HepG2 (cell line): Measurements from ENCODE around the gene ALLC. TPM values are rescaled to one million over a fixed set of nuclear protein-coding genes. Genes with fewer than 3 reads are reported as not detected.

ENCODE experiments used
- ATAC-seq: fragments of 200-7000 bp; cut with Tn5 transposase; 3 replicates; pipeline ENCODE4 v1.9.1; 2020; ENCODE audit warnings: mild to moderate bottlenecking, moderate library complexity
- BruUV-seq: library from RNA; stranded (reverse); fragments of 400-500 nt; replicated peaks from 2 replicates; lab custom pipeline; 2021; lab: Mats Ljungman, UMichigan
- CTCF ChIA-PET: fragments of 300-600 bp; formaldehyde crosslinking; extraction: SDS; loops from one replicate; lab custom pipeline; 2021; ENCODE audit warnings: low total read pairs, inconsistent platforms, low intra/inter-chr PET ratio; lab: Yijun Ruan, JAX
- POLR2A ChIA-PET: fragments of 350-600 bp; sonication (Branson Sonifier 250); formaldehyde crosslinking; loops from one replicate; lab custom pipeline; 2020; ENCODE audit warnings: antibody characterized with exemption, inconsistent platforms; lab: Yijun Ruan, JAX
- DNase-seq: peaks from one replicate; pipeline ENCODE4 v3.0.0-alpha.2; 2015; ENCODE audit warnings: low spot score
- FAIRE-seq: peaks from 3 replicates; lab custom pipeline; 2011; peaks lifted over from hg19 to GRCh38; lab: Jason Lieb, UNC
- H2AFZ ChIP-seq: one replicate; pipeline ENCODE4 v1.6.1; 2011; ENCODE audit warnings: low read length, inconsistent platforms
- H3K27ac ChIP-seq: fragments of 300-600 bp; 3 replicates; pipeline ENCODE4 v1.8.0; 2011; ENCODE audit warnings: mixed run types, mild to moderate bottlenecking, mixed read lengths, low read length, inconsistent platforms; ENCODE audit not compliant: insufficient read depth; ENCODE audit errors: extremely low read length
- H3K27me3 ChIP-seq, 2 experiments: fragments of 200-600 bp in 1 of 2; 2 replicates in 1 of 2; 3 replicates in 1 of 2; pipeline versions ENCODE4 v1.6.0 to v1.8.0; 2011; ENCODE audit warnings: low read length in 2 of 2, mild to moderate bottlenecking in 2 of 2, moderate library complexity in 2 of 2, inconsistent platforms in 1 of 2; ENCODE audit not compliant: insufficient read depth in 2 of 2, control insufficient read depth in 1 of 2
- H3K36me3 ChIP-seq, 2 experiments: fragments of 200-600 bp in 1 of 2; replicated peaks in 1 of 2; 2 replicates in 1 of 2; 3 replicates in 1 of 2; pipeline versions ENCODE4 v1.5.1 to v1.8.0; 2011; ENCODE audit warnings: low read length in 2 of 2, inconsistent platforms in 1 of 2; ENCODE audit not compliant: insufficient read depth in 2 of 2, control insufficient read depth in 1 of 2
- H3K4me1 ChIP-seq: 2 replicates; pipeline ENCODE4 v1.5.1; 2012; ENCODE audit warnings: low read length, inconsistent platforms; ENCODE audit not compliant: insufficient read depth
- H3K4me2 ChIP-seq: 2 replicates; pipeline ENCODE4 v1.6.0; 2011; ENCODE audit warnings: low read depth, low read length, inconsistent platforms
- H3K4me3 ChIP-seq, 3 experiments: fragments of 200-600 bp in 1 of 3; sonication (generic), shearing (Covaris generic) in 1 of 3; replicated peaks in 1 of 3; 2 replicates each; pipeline ENCODE4 v1.5.1; 2011 to 2016; ENCODE audit warnings: low read length in 3 of 3, inconsistent platforms in 2 of 3, low read depth in 2 of 3, mild to moderate bottlenecking in 2 of 3, control low read depth in 1 of 3, mixed read lengths in 1 of 3; ENCODE audit not compliant: insufficient read depth in 1 of 3
- H3K79me2 ChIP-seq: one replicate; pipeline ENCODE4 v1.6.1; 2011; ENCODE audit warnings: low read length, inconsistent platforms; ENCODE audit not compliant: insufficient read depth
- H3K9ac ChIP-seq: 2 replicates; pipeline ENCODE4 v1.6.0; 2011; ENCODE audit warnings: mild to moderate bottlenecking, low read depth, low read length, inconsistent platforms; ENCODE audit not compliant: insufficient read depth
- H3K9me3 ChIP-seq: 2 replicates; pipeline ENCODE4 v1.5.1; 2012; ENCODE audit warnings: mild to moderate bottlenecking, low read length
- H4K20me1 ChIP-seq: 2 replicates; pipeline ENCODE4 v1.6.0; 2011; ENCODE audit warnings: inconsistent platforms, mild to moderate bottlenecking, low read length, moderate library complexity; ENCODE audit not compliant: insufficient read depth
- ADNP ChIP-seq: sonication (generic); formaldehyde crosslinking; IDR thresholded peaks from 2 replicates; pipeline ENCODE4 v1.4.0; 2020; ENCODE audit warnings: missing genetic modification reagents
- DBP ChIP-seq: sonication (generic); formaldehyde crosslinking; IDR thresholded peaks from 2 replicates; pipeline ENCODE4 v1.4.0; 2020; ENCODE audit warnings: missing genetic modification reagents; ENCODE audit errors: not compliant biosample characterization
- GMEB2 ChIP-seq: IDR thresholded peaks from 2 replicates; pipeline ENCODE4 v1.6.1; 2016; ENCODE audit warnings: missing biosample characterization, missing genetic modification reagents, low read depth
- GTF3A ChIP-seq: sonication (generic); formaldehyde crosslinking; conservative IDR thresholded peaks from 2 replicates; pipeline ENCODE4 v1.4.0; 2020; ENCODE audit warnings: mild to moderate bottlenecking, missing genetic modification reagents
- KLF9 ChIP-seq: IDR thresholded peaks from 2 replicates; pipeline ENCODE4 v1.6.1; 2016; ENCODE audit warnings: low read depth
- NFKB2 ChIP-seq: sonication (generic); formaldehyde crosslinking; IDR thresholded peaks from 2 replicates; pipeline ENCODE4 v1.4.0; 2020; ENCODE audit warnings: missing genetic modification reagents, borderline replicate concordance
- SMAD3 ChIP-seq: sonication (generic); formaldehyde crosslinking; IDR thresholded peaks from 2 replicates; pipeline ENCODE4 v1.4.0; 2020; ENCODE audit warnings: missing genetic modification reagents
- SRSF1 ChIP-seq: fragments of 200-400 bp; formaldehyde crosslinking; optimal IDR thresholded peaks from 2 replicates; pipeline ENCODE3; 2017; ENCODE audit warnings: mild to moderate bottlenecking, low read depth, low read length, moderate library complexity
- TFDP2 ChIP-seq: sonication (generic); formaldehyde crosslinking; IDR thresholded peaks from 2 replicates; pipeline ENCODE4 v1.4.0; 2020; ENCODE audit warnings: missing genetic modification reagents
- WIZ ChIP-seq: sonication (generic); formaldehyde crosslinking; IDR thresholded peaks from 2 replicates; pipeline ENCODE4 v1.5.1; 2020; ENCODE audit warnings: mild to moderate bottlenecking, missing genetic modification reagents
- ZBTB43 ChIP-seq: sonication (generic); formaldehyde crosslinking; conservative IDR thresholded peaks from 2 replicates; pipeline ENCODE4 v1.4.0; 2020; ENCODE audit warnings: missing genetic modification reagents
- ZFP36L2 ChIP-seq: sonication (generic); formaldehyde crosslinking; IDR thresholded peaks from 2 replicates; pipeline ENCODE4 v1.4.0; 2020; ENCODE audit warnings: missing genetic modification reagents
- ZNF207 ChIP-seq: fragments of 450-650 bp; IDR thresholded peaks from 2 replicates; pipeline ENCODE4 v1.6.1; 2016; ENCODE audit warnings: antibody characterized with exemption, borderline replicate concordance
- ZNF296 ChIP-seq: sonication (generic); formaldehyde crosslinking; conservative IDR thresholded peaks from 2 replicates; pipeline ENCODE4 v1.5.0; 2020; ENCODE audit warnings: mild to moderate bottlenecking, missing genetic modification reagents
- ZNF510 ChIP-seq: sonication (generic); formaldehyde crosslinking; IDR thresholded peaks from 2 replicates; pipeline ENCODE4 v1.4.0; 2020; ENCODE audit warnings: low read depth, mild to moderate bottlenecking, missing genetic modification reagents
- ZNF589 ChIP-seq: sonication (generic); formaldehyde crosslinking; conservative IDR thresholded peaks from 2 replicates; pipeline ENCODE4 v1.8.0; 2022; ENCODE audit warnings: mild to moderate bottlenecking, moderate library complexity, missing genetic modification reagents
- ZNF770 ChIP-seq: sonication (generic); formaldehyde crosslinking; IDR thresholded peaks from 2 replicates; pipeline ENCODE4 v1.5.0; 2020; ENCODE audit warnings: mild to moderate bottlenecking, missing genetic modification reagents
- WGBS: methylation state at CpG from one replicate; pipeline ENCODE4 v1.1.6; 2017; ENCODE audit warnings: low lambda C conversion rate; 5-methylcytosine and 5-hydroxymethylcytosine counted together
- in situ Hi-C: cut with HindIII; loops from 2 replicates; pipeline ENCODE4 v1.10.0; 2017; ENCODE audit warnings: low pct_unique_long_range_greater_than_20kb; ENCODE audit not compliant: extremely low pct_ligation_motif_present
- intact Hi-C: fragments of 100-400 bp; cut with micrococcal nuclease; formaldehyde crosslinking; loops from one replicate; pipeline ENCODE4 v1.10.0; 2022; ENCODE audit not compliant: unreplicated experiment
- polyA plus RNA-seq, 8 experiments: library from polyadenylated mRNA; depleted of rRNA in 3 of 8; stranded (reverse) in 7 of 8; unstranded in 1 of 8; fragments of >200 nt; fragmentation: Illumina TruSeq in 4 of 8; extraction: Trizol in 4 of 8; gene quantifications; 2 replicates each; pipeline versions ENCODE4 v1.2.1 to v1.2.3, GENCODE V29; 2011 to 2016; ENCODE audit warnings: low read depth in 4 of 8, missing spikeins in 1 of 8, mixed read lengths in 1 of 8; ENCODE audit not compliant: insufficient read depth in 1 of 8
- total RNA-seq, 5 experiments: library from RNA; depleted of rRNA; stranded (reverse); fragments of >200 nt; fragmentation: Illumina TruSeq; extraction: Trizol; gene quantifications; 2 replicates each; pipeline ENCODE4 v1.2.3, GENCODE V29; 2016; ENCODE audit warnings: low read depth in 1 of 5

Gene ALLC
- total and polyA plus RNA-seq, 2 of the 13 experiments (the other 11 are each of a cell fraction or from before 2014, with no cell fraction given), result 0.08 to 0.11 TPM

- TF ChIP-seq TFDP2 (CRISPR knock-in tag) (no peak), GTF3A (CRISPR knock-in tag) (no peak)
- TF ChIP-seq, all 625 proteins: peak for 0
Observed at GRCh38 chr2:3703757-3704355, 45.9 kb downstream of the ALLC start (continued).

GRCh38 chr2:3704692-3705091 is 46.7 kb downstream of the ALLC start:
- Histone ChIP-seq H3K4me1 (no peaks in the 10 kb centered on the region), H3K27me3 (peaks cover 0 to 20% of the 10 kb centered on the region in 2 experiments; a peak in 2 of 5 replicates), H3K4me2 (no peak overlapping the region), H3K27ac (no peak overlapping the region), H3K4me3 (no peak overlapping the region), H3K79me2 (no peaks in the 10 kb centered on the region), H3K9me3 (no peaks in the 10 kb centered on the region), H3K9ac (no peak overlapping the region), H2AFZ (no peak overlapping the region), H3K36me3 (no peaks in the 10 kb centered on the region), H4K20me1 (no peaks in the 10 kb centered on the region)
- intact Hi-C loops, result no loop called here
- DNase-seq (no peak), FAIRE-seq (no peak), ATAC-seq (no peak)
- in situ Hi-C loops, result no loop called here
- BruUV-seq, result no TSS peak
- POLR2A ChIA-PET, result no interaction called here
- 59% methylated on average over 3 of the region's 6 CpGs for WGBS
- CTCF ChIA-PET, result no interaction called here
- no peak for TF ChIP-seq SMAD3
- no peak for TF ChIP-seq ZNF207
- TF ChIP-seq DBP (CRISPR knock-in tag), result no peak
- TF ChIP-seq ZNF296 (CRISPR knock-in tag), result no peak
- TF ChIP-seq ZFP36L2 (CRISPR knock-in tag), result no peak
- TF ChIP-seq SRSF1, result no peak
- TF ChIP-seq NFKB2 (CRISPR knock-in tag), result no peak
- TF ChIP-seq ZBTB43, result no peak
- no peak for TF ChIP-seq KLF9
- no peak for TF ChIP-seq GMEB2
- TF ChIP-seq WIZ, result no peak
- TF ChIP-seq ADNP (CRISPR knock-in tag), result no peak
- no peak for TF ChIP-seq ZNF770 (CRISPR knock-in tag)
- TF ChIP-seq ZNF510, result no peak
- TF ChIP-seq ZNF589, result no peak
